CD4-positive, alpha-beta T cell (primary cell): Measurements from ENCODE around the gene FUT1. TPM values are rescaled to one million over a fixed set of nuclear protein-coding genes. Genes with fewer than 3 reads are reported as not detected.
"Not testable (repeated sequence)": the region's sequence is repeated elsewhere in the genome, so short reads cannot be mapped to it uniquely, and the experiment has no call there.

Experiments
- ATAC-seq: fragments of 200-7000 bp; cut with Tn5 transposase; one replicate; pipeline ENCODE4 v1.10.0; 2022; ENCODE audit warnings: mild to moderate bottlenecking; ENCODE audit not compliant: poor library complexity
- CTCF ChIA-PET: fragments of 350-600 bp; sonication (Branson Sonifier 250); formaldehyde crosslinking; loops from one replicate; lab custom pipeline; 2021; ENCODE audit warnings: antibody characterized with exemption, inconsistent platforms; lab: Charles Lee
- POLR2A ChIA-PET: fragments of 350-600 bp; sonication (Branson Sonifier 250); formaldehyde crosslinking; loops from one replicate; lab custom pipeline; 2021; ENCODE audit warnings: antibody characterized with exemption, inconsistent platforms; lab: Charles Lee
- DNase-seq, 14 experiments: peaks; one replicate each; pipeline ENCODE4 v3.0.0-alpha.2; 2013 to 2020; ENCODE audit warnings: mixed read lengths in 2 of 14
- H3K27ac ChIP-seq, 2 donors: one replicate each; pipeline versions ENCODE4 v1.5.1 to v1.7.0; 2013; ENCODE audit warnings: low read length in 2 of 2, low read depth in 1 of 2, mild to moderate bottlenecking in 1 of 2
- H3K27me3 ChIP-seq, 2 experiments: 1 replicate in 1 of 2; 2 replicates in 1 of 2; pipeline versions ENCODE4 v1.6.1 to v1.7.0; 2013; ENCODE audit warnings: low read length in 2 of 2, control low read depth in 1 of 2, mild to moderate bottlenecking in 1 of 2, moderate library complexity in 1 of 2; ENCODE audit not compliant: insufficient read depth in 2 of 2, control insufficient read depth in 1 of 2
- H3K36me3 ChIP-seq: one replicate; pipeline ENCODE4 v1.6.1; 2013; ENCODE audit warnings: low read length, control low read depth; ENCODE audit not compliant: insufficient read depth
- H3K4me1 ChIP-seq: one replicate; pipeline ENCODE4 v1.6.1; 2013; ENCODE audit warnings: low read length, control low read depth; ENCODE audit not compliant: insufficient read depth
- H3K4me3 ChIP-seq: one replicate; pipeline ENCODE4 v1.5.1; 2013; ENCODE audit warnings: mild to moderate bottlenecking, low read length, moderate library complexity
- H3K9me3 ChIP-seq, 2 experiments: 1 replicate in 1 of 2; 2 replicates in 1 of 2; pipeline versions ENCODE4 v1.6.1 to v1.7.0; 2013; ENCODE audit warnings: low read length in 2 of 2, mild to moderate bottlenecking in 2 of 2, control low read depth in 1 of 2, moderate library complexity in 1 of 2; ENCODE audit not compliant: control insufficient read depth in 1 of 2, insufficient read depth in 1 of 2
- H3K27ac Mint-ChIP-seq: one replicate; pipeline ENCODE4 v1.8.0; 2020; ENCODE audit warnings: mixed read lengths
- H3K27me3 Mint-ChIP-seq: one replicate; pipeline ENCODE4 v1.8.0; 2021; ENCODE audit warnings: mixed read lengths
- H3K36me3 Mint-ChIP-seq: one replicate; pipeline ENCODE4 v1.8.0; 2021; ENCODE audit warnings: low read depth, mixed read lengths
- H3K4me1 Mint-ChIP-seq: one replicate; pipeline ENCODE4 v1.8.0; 2021; ENCODE audit warnings: low read depth, mixed read lengths
- H3K4me3 Mint-ChIP-seq: one replicate; pipeline ENCODE4 v1.8.0; 2020; ENCODE audit warnings: mild to moderate bottlenecking, mixed read lengths
- H3K9me3 Mint-ChIP-seq: one replicate; pipeline ENCODE4 v1.8.0; 2020; ENCODE audit warnings: mixed read lengths
- intact Hi-C, 2 experiments: fragments of 100-400 bp; cut with DNase I in 1 of 2; cut with micrococcal nuclease in 1 of 2; formaldehyde crosslinking; loops; one replicate each; pipeline versions ENCODE4 v1.15.1 to v1.9.0; 2023 to 2025; cut with DNase I, micrococcal nuclease
- total RNA-seq, 174 experiments: library from RNA in 2 of 174; stranded (reverse) in 2 of 174; gene quantifications; one replicate each; pipeline ENCODE4 v1.2.3 and lab custom pipeline; 2021 to 2026
- TF ChIP-seq, protein P1 (sequence below): fragments of 200-600 bp; IDR thresholded peaks from one replicate; pipeline ENCODE4 v1.8.0; 2022; ENCODE audit warnings: antibody characterized with exemption, mild to moderate bottlenecking

The FUT1 gene
- total RNA-seq, 2 experiments from 2014 or later: not detected

DNA sequence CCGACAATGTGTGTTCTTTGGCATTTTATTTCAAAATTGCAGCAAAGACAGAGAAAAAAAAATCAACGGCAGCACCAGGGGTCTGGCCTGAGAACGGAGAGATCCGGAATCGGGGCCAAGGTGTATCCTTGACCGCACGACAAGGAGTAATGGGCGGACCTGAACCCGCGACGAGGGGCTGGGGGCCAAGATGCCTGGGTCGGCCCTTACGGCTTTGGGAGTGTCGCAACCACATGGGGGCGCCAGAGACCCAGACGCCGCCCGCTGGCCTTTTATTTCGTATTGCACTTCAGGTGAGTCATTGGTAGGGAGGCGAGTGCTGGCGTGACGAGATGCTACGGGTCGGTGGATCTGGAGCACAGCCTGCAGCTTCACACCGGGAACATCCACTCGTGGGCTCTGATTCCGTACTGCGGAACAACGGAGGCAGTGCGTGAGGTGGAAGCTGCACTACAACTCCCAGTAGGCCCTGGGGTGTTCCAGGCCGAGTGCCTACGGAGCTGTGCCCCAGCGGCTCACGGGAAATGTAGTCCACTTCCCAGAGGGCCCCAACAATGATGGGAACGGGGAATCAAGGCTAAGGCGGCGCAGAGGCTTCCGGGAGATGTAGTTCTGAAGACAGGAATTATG, 42.7 kb upstream of the FUT1 start:
- peaks cover 4% of the 10 kb centered on the region for H3K36me3 ChIP-seq
- ATAC-seq: peak; percentile 97
- Mint-ChIP-seq H3K9me3 (no peaks in the 10 kb centered on the region), H3K27ac (peak overlapping the region; percentile 90), H3K4me3 (peak overlapping the region; percentile 96), H3K36me3 (no peaks in the 10 kb centered on the region), H3K4me1 (peaks cover 10% of the 10 kb centered on the region), H3K27me3 (no peaks in the 10 kb centered on the region)
- H3K27me3 ChIP-seq: no peaks in the 10 kb centered on the region
- peaks cover 14% of the 10 kb centered on the region for H3K4me1 ChIP-seq
- TF ChIP-seq, protein P1, sequence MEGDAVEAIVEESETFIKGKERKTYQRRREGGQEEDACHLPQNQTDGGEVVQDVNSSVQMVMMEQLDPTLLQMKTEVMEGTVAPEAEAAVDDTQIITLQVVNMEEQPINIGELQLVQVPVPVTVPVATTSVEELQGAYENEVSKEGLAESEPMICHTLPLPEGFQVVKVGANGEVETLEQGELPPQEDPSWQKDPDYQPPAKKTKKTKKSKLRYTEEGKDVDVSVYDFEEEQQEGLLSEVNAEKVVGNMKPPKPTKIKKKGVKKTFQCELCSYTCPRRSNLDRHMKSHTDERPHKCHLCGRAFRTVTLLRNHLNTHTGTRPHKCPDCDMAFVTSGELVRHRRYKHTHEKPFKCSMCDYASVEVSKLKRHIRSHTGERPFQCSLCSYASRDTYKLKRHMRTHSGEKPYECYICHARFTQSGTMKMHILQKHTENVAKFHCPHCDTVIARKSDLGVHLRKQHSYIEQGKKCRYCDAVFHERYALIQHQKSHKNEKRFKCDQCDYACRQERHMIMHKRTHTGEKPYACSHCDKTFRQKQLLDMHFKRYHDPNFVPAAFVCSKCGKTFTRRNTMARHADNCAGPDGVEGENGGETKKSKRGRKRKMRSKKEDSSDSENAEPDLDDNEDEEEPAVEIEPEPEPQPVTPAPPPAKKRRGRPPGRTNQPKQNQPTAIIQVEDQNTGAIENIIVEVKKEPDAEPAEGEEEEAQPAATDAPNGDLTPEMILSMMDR: peak; percentile 99
- H3K27ac ChIP-seq: peak overlapping the region in 1 of 2 donors; percentile 23
- POLR2A ChIA-PET: interaction anchor here (0.5 to 2.2 kb wide), 18 partner anchors 12 to 311 kb away, joined by 3 to 17 read pairs (median 4); partner anchors contain the start of genes BCAT2, CA11, HSD17B14 and PPP1R15A
- intact Hi-C loops: loop anchor here (1.0 to 2.0 kb wide), 4 partner anchors 40 to 176 kb away; partner anchors contain the start of gene CA11 (in 2 of the 2)
- peak; percentile 72 to 93 (median 76) for DNase-seq
- CTCF ChIA-PET: interaction anchor here (0.7 to 2.5 kb wide), 19 partner anchors 12 to 922 kb away, joined by 3 to 33 read pairs (median 5); partner anchors contain the start of genes CA11, GYS1, HSD17B14 and PPP1R15A
- H3K4me3 ChIP-seq: peak overlapping the region; percentile 59
- no peaks in the 10 kb centered on the region for H3K9me3 ChIP-seq

DNA sequence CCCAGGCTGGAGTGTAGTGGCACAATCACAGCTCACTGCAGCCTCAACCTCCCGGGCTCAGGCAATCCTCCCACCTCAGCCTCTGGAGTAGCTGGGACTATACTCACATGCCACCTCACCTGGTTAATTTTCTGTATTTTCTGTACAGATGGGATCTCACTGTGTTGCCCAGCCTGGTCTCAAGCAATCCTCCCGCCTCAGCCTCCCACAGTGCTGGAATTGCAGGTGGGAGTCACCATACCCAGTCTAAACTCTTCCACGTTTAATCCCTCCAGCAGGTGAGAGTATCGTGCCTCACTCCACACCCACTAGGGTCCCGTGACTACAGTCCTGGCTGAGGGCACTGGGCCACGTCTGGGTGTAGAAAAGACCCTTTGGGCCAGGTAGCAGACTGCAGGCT, 41.9 kb upstream of the FUT1 start:
- no peak overlapping the region for H3K27ac Mint-ChIP-seq
- DNase-seq: no peak
- POLR2A ChIA-PET: interaction anchor here (1.0 to 1.9 kb wide), 2 partner anchors 48 to 173 kb away, joined by 3 to 13 read pairs; no protein-coding TSS in a partner anchor
- no peaks in the 10 kb centered on the region for H3K9me3 Mint-ChIP-seq
- Histone ChIP-seq H3K27ac (no peak overlapping the region), H3K4me1 (peaks cover 14% of the 10 kb centered on the region), H3K9me3 (no peaks in the 10 kb centered on the region), H3K4me3 (no peak overlapping the region), H3K27me3 (no peaks in the 10 kb centered on the region), H3K36me3 (peaks cover 3% of the 10 kb centered on the region)
- ATAC-seq: no peak
- H3K36me3 Mint-ChIP-seq: no peaks in the 10 kb centered on the region
- no peaks in the 10 kb centered on the region for H3K27me3 Mint-ChIP-seq
- TF ChIP-seq, protein P1: no peak
- CTCF ChIA-PET: interaction anchor here (1.4 to 2.5 kb wide), 2 partner anchors 32 to 49 kb away, joined by 6 to 33 read pairs; no protein-coding TSS in a partner anchor
- peaks cover 10% of the 10 kb centered on the region for H3K4me1 Mint-ChIP-seq
- intact Hi-C loops: loop anchor here (2.0 kb wide), 2 partner anchors 147 to 177 kb away; partner anchors contain the start of gene CA11 (in 2 of the 2)
- H3K4me3 Mint-ChIP-seq: peak overlapping the region; percentile 27

DNA sequence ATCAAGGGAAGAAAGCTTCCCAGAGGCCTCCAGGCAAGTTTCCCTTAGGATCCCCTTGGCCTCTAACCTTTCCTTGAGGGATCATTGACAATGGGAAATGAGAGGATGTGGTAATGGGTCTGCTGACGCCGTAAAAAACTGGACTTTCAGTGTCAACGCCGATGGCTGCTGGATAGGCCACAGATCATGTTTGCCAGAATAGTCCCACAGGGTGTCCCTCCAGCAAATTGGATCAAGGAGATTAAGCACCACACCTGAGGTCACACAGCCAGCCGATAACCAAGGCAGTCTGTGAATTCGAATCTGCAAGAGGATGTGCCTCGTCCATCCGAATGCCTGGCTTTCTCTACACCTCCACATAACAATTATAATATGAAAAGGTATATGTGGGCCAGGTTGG, 40.8 kb upstream of the FUT1 start:
- Mint-ChIP-seq H3K36me3 (no peaks in the 10 kb centered on the region), H3K4me1 (peaks cover 10% of the 10 kb centered on the region), H3K27me3 (no peaks in the 10 kb centered on the region), H3K4me3 (no peak overlapping the region), H3K9me3 (no peaks in the 10 kb centered on the region), H3K27ac (no peak overlapping the region)
- ChIA-PET POLR2A (no interaction called here), CTCF (interaction anchor here (0.8 kb wide), 1 partner anchor 21 kb away, joined by 3 read pairs; no protein-coding TSS in a partner anchor)
- intact Hi-C loops: no loop called here
- no peak for ATAC-seq
- no peaks in the 10 kb centered on the region for H3K27me3 ChIP-seq
- H3K27ac ChIP-seq: no peak overlapping the region
- H3K4me1 ChIP-seq: peaks cover 14% of the 10 kb centered on the region
- TF ChIP-seq, protein P1: no peak
- no peaks in the 10 kb centered on the region for H3K36me3 ChIP-seq
- DNase-seq: no peak
- H3K4me3 ChIP-seq: no peak overlapping the region
- no peaks in the 10 kb centered on the region for H3K9me3 ChIP-seq

DNA sequence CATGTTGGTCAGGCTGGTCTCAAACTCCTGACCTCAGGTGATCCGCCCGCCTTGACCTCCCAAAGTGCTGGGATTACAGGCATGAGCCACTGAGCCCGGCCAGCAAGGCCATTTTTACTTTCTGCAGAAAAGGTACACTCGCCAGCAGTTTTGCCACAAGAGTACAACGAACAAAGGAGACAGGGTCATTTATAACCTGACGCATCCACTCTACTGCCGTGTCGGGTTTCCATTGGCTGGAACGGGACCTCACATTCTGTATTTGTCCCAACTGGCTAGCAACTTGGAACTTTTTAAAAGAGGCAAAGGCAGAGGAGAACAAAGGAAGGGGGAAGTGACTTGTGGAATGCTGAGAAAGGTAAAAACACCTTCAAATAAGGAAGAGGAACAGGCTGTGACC, 34.9 kb upstream of the FUT1 start:
- H3K36me3 ChIP-seq, H3K9me3 Mint-ChIP-seq, H3K9me3 ChIP-seq, H3K4me3 ChIP-seq, DNase-seq, H3K4me3 Mint-ChIP-seq, H3K27ac ChIP-seq, H3K27ac Mint-ChIP-seq, ATAC-seq, POLR2A ChIA-PET, H3K4me1 ChIP-seq, H3K36me3 Mint-ChIP-seq, H3K27me3 ChIP-seq, H3K4me1 Mint-ChIP-seq: not testable (repeated sequence)
- intact Hi-C loops: loop anchor here in 1 of 2 experiments (5.0 kb wide), 1 partner anchor 410 kb away; no protein-coding TSS in a partner anchor
- CTCF ChIA-PET: interaction anchor here (1.0 to 4.7 kb wide), 10 partner anchors 19 to 212 kb away, joined by 3 to 67 read pairs (median 6); partner anchors contain the start of genes CA11 and PPP1R15A
- peaks cover 14% of the 10 kb centered on the region for H3K27me3 Mint-ChIP-seq

DNA sequence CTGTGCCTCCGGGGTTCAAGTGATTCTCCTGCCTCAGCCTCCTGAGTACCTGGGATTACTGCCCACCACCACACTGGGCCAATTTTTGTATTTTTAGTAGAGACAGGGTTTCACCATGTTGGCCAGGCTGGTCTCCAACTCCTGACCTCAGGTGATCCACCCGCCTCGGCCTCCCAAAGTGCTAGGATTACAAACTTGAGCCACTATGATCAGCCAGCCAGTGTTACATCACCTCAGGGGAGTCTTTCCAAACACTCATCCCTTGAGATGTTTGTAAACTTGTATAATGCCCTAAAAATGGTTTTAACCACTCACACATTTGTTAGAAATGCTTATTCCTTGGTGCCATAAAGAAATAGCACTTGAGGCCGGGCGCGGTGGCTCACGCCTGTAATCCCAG, 34.0 kb upstream of the FUT1 start:
- H3K27ac Mint-ChIP-seq, H3K36me3 ChIP-seq, H3K4me3 ChIP-seq, H3K27me3 ChIP-seq, ATAC-seq, H3K9me3 ChIP-seq, CTCF ChIA-PET, POLR2A ChIA-PET, H3K4me3 Mint-ChIP-seq, H3K9me3 Mint-ChIP-seq, H3K4me1 ChIP-seq, H3K4me1 Mint-ChIP-seq, H3K36me3 Mint-ChIP-seq, DNase-seq, H3K27ac ChIP-seq: not testable (repeated sequence)
- peaks cover 19% of the 10 kb centered on the region for H3K27me3 Mint-ChIP-seq
- intact Hi-C loops: loop anchor here in 1 of 2 experiments (5.0 kb wide), 1 partner anchor 411 kb away; no protein-coding TSS in a partner anchor
